Panc1 (cell line): ENCODE measurements around the gene NPW. TPM values are rescaled to one million over a fixed set of nuclear protein-coding genes. Genes with fewer than 3 reads are reported as not detected.
A peak's percentile ranks its signal among the peaks of the same experiment; 100 is the strongest.

ENCODE experiments used
- ATAC-seq: fragments of 200-7000 bp; cut with Tn5 transposase; 2 replicates; pipeline ENCODE4 v1.9.1; 2020; ENCODE audit warnings: mild to moderate bottlenecking, moderate library complexity
- BruUV-seq: library from RNA; stranded (reverse); fragments of 400-500 nt; replicated peaks from 2 replicates; lab custom pipeline; 2021; lab: Mats Ljungman, UMichigan
- CTCF ChIA-PET: fragments of 300-600 bp; sonication (Branson Sonifier 250); formaldehyde crosslinking; loops from one replicate; lab custom pipeline; 2022; ENCODE audit warnings: antibody characterized with exemption; lab: Charles Lee
- POLR2A ChIA-PET: fragments of 300-600 bp; sonication (Branson Sonifier 250); formaldehyde crosslinking; loops from one replicate; lab custom pipeline; 2022; ENCODE audit warnings: antibody characterized with exemption; lab: Charles Lee
- DNase-seq: peaks from one replicate; pipeline ENCODE4 v3.0.0-alpha.2; 2010; ENCODE audit warnings: low read depth, low spot score
- H3K27ac ChIP-seq: 2 replicates; pipeline ENCODE4 v1.5.1; 2011; ENCODE audit warnings: mild to moderate bottlenecking, low read length, inconsistent platforms
- H3K27me3 ChIP-seq: fragments of 200-500 bp; sonication (Bioruptor generic); 2 replicates; pipeline ENCODE4 v1.6.0; 2014; ENCODE audit warnings: low read length, inconsistent platforms; ENCODE audit not compliant: control insufficient read depth, insufficient read depth
- H3K36me3 ChIP-seq: fragments of 200-500 bp; sonication (Bioruptor generic); 2 replicates; pipeline ENCODE4 v1.5.1; 2014; ENCODE audit warnings: inconsistent platforms, mild to moderate bottlenecking, low read length, moderate library complexity; ENCODE audit not compliant: control insufficient read depth, insufficient read depth
- H3K4me1 ChIP-seq: 2 replicates; pipeline ENCODE4 v1.5.1; 2011; ENCODE audit warnings: inconsistent platforms, mild to moderate bottlenecking, low read length, moderate library complexity; ENCODE audit not compliant: control insufficient read depth, insufficient read depth
- H3K4me3 ChIP-seq, 2 experiments: 2 replicates each; pipeline ENCODE4 v1.5.1; 2011 to 2012; ENCODE audit warnings: low read depth in 2 of 2, low read length in 2 of 2, mild to moderate bottlenecking in 2 of 2, inconsistent platforms in 1 of 2, moderate library complexity in 1 of 2
- H3K9me3 ChIP-seq: fragments of 200-500 bp; sonication (Bioruptor generic); 2 replicates; pipeline ENCODE4 v1.5.1; 2014; ENCODE audit warnings: low read depth, mild to moderate bottlenecking, inconsistent platforms, low read length, moderate library complexity; ENCODE audit not compliant: control insufficient read depth, insufficient read depth
- POLR2AphosphoS5 ChIP-seq: IDR thresholded peaks from 2 replicates; pipeline ENCODE4 v1.6.1; 2012; ENCODE audit warnings: mild to moderate bottlenecking, low read depth, low read length, moderate library complexity
- REST ChIP-seq, 2 experiments: IDR thresholded peaks; 2 replicates each; pipeline ENCODE4 v1.6.1; 2011 to 2012; ENCODE audit warnings: low read depth in 2 of 2, control low read depth in 1 of 2, low read length in 1 of 2, mild to moderate bottlenecking in 1 of 2, moderate library complexity in 1 of 2; ENCODE audit not compliant: insufficient read depth in 1 of 2
- SIN3A ChIP-seq: IDR thresholded peaks from 2 replicates; pipeline ENCODE4 v1.6.1; 2012; ENCODE audit warnings: low read depth, mild to moderate bottlenecking, low read length, moderate library complexity, borderline replicate concordance; ENCODE audit not compliant: insufficient read depth
- TCF7L2 ChIP-seq: IDR thresholded peaks from 2 replicates; pipeline ENCODE4 v1.6.1; 2011; ENCODE audit warnings: mild to moderate bottlenecking, low read depth, low read length, inconsistent platforms
- in situ Hi-C: cut with HindIII; loops from 2 replicates; pipeline ENCODE4 v1.10.0; 2016; ENCODE audit warnings: low sequenced_read_pairs, low pct_unique_long_range_greater_than_20kb
- intact Hi-C: fragments of 100-400 bp; cut with micrococcal nuclease; formaldehyde crosslinking; loops from one replicate; pipeline ENCODE4 v1.10.0; 2022; ENCODE audit not compliant: unreplicated experiment
- total RNA-seq: library from RNA; stranded (reverse); gene quantifications from one replicate; pipeline ENCODE4 v1.2.1, GENCODE V29; 2021; ENCODE audit not compliant: unreplicated experiment
- TF ChIP-seq, protein P1 (sequence below): fragments of 450-650 bp; IDR thresholded peaks from 2 replicates; pipeline ENCODE4 v1.5.1; 2017; ENCODE audit warnings: mild to moderate bottlenecking

NPW gene
- total RNA-seq, 1 experiment from 2014 or later = 15.3 TPM

- BruUV-seq = no TSS peak
- ChIA-PET CTCF (interaction anchor here (0.6 kb wide), 1 partner anchor 30 kb away, joined by 6 read pairs; no protein-coding TSS in a partner anchor), POLR2A (interaction anchor here (0.6 kb wide), 1 partner anchor 148 kb away, joined by 4 read pairs; no protein-coding TSS in a partner anchor)
- no peaks in the 10 kb centered on the region for H3K27me3 ChIP-seq
- H3K27ac ChIP-seq = peak within 1 kb of the TSS; percentile 77
- H3K4me3 ChIP-seq = peak within 1 kb of the TSS; percentile 54 to 59
- in situ Hi-C loops = no loop called here
- ATAC-seq = peak; percentile 43
- DNase-seq = no peak
- no peaks in the 10 kb centered on the region for H3K36me3 ChIP-seq
- intact Hi-C loops = loop anchor here (10.0 kb wide), 1 partner anchor 118 kb away; the partner anchor contains the start of gene RAB26
- no peaks in the 10 kb centered on the region for H3K9me3 ChIP-seq
- TF ChIP-seq POLR2AphosphoS5 = no peak
- no peak for TF ChIP-seq SIN3A
- TF ChIP-seq REST (IDR thresholded peaks at IDR 0.05; ENCODE audit: insufficient read depth in 1 of 2, low read depth in 2 of 2, low read length in 1 of 2) = no peak
- TF ChIP-seq, protein P1, sequence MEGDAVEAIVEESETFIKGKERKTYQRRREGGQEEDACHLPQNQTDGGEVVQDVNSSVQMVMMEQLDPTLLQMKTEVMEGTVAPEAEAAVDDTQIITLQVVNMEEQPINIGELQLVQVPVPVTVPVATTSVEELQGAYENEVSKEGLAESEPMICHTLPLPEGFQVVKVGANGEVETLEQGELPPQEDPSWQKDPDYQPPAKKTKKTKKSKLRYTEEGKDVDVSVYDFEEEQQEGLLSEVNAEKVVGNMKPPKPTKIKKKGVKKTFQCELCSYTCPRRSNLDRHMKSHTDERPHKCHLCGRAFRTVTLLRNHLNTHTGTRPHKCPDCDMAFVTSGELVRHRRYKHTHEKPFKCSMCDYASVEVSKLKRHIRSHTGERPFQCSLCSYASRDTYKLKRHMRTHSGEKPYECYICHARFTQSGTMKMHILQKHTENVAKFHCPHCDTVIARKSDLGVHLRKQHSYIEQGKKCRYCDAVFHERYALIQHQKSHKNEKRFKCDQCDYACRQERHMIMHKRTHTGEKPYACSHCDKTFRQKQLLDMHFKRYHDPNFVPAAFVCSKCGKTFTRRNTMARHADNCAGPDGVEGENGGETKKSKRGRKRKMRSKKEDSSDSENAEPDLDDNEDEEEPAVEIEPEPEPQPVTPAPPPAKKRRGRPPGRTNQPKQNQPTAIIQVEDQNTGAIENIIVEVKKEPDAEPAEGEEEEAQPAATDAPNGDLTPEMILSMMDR = no peak
- no peak for TF ChIP-seq TCF7L2
- H3K4me1 ChIP-seq = peaks cover 57% of the 10 kb centered on the region
Measured at GRCh38 chr16:2026461-2027023, 7.0 kb downstream of the NPW start, which contains the start of gene NHERF2. NHERF2 (plus strand) TSS chr16:2026902; CDS start chr16:2027006, 104 bp downstream.

GRCh38 chr16:2027024-2028010 lies 7.7 kb downstream of the NPW start:
- Histone ChIP-seq H3K27ac (peak overlapping the region; percentile 76), H3K36me3 (no peaks in the 10 kb centered on the region), H3K9me3 (no peaks in the 10 kb centered on the region), H3K4me3 (peak overlapping the region; percentile 54 to 59), H3K27me3 (no peaks in the 10 kb centered on the region), H3K4me1 (peaks cover 62% of the 10 kb centered on the region)
- TF ChIP-seq POLR2AphosphoS5 (no peak), SIN3A (no peak), TCF7L2 (no peak), REST (IDR thresholded peaks at IDR 0.05; ENCODE audit: insufficient read depth in 1 of 2, low read depth in 2 of 2, low read length in 1 of 2) (no peak)
- TF ChIP-seq, protein P1 = no peak; the same call in 1 of the 2 replicates
- DNase-seq = no peak
- BruUV-seq = no TSS peak
- CTCF ChIA-PET = interaction anchor here (0.6 kb wide), 1 partner anchor 29 kb away, joined by 6 read pairs; no protein-coding TSS in a partner anchor
- intact Hi-C loops = loop anchor here (10.0 kb wide), 1 partner anchor 117 kb away; the partner anchor contains the start of gene RAB26
- ATAC-seq = peak; percentile 13
- POLR2A ChIA-PET = interaction anchor here (0.6 kb wide), 1 partner anchor 149 kb away, joined by 4 read pairs; no protein-coding TSS in a partner anchor
- in situ Hi-C loops = no loop called here
